RWPE2 (cell line): ENCODE data around the gene CEP170B.
A peak's percentile ranks its signal among the peaks of the same experiment; 100 is the strongest.
"Not testable (repeated sequence)": the region's sequence is repeated elsewhere in the genome, so short reads cannot be mapped to it uniquely, and the experiment has no call there.

Experiments
- ATAC-seq: fragments of 200-7000 bp; cut with Tn5 transposase; 3 replicates; pipeline ENCODE4 v1.9.1; 2021; ENCODE audit warnings: low read depth
- DNase-seq: peaks from one replicate; pipeline ENCODE4 v3.0.0-alpha.2; 2020; ENCODE audit warnings: low spot score
- H3K27ac ChIP-seq: fragments of 450-650 bp; 2 replicates; pipeline ENCODE4 v1.5.1; 2017; ENCODE audit warnings: mild to moderate bottlenecking; ENCODE audit not compliant: poor library complexity, severe bottlenecking
- H3K27me3 ChIP-seq: fragments of 250-450 bp; sonication (Bioruptor Pico); 2 replicates; pipeline ENCODE4 v1.5.1; 2021; ENCODE audit warnings: mild to moderate bottlenecking, moderate library complexity; ENCODE audit not compliant: insufficient read depth, poor library complexity, severe bottlenecking
- H3K36me3 ChIP-seq: fragments of 250-450 bp; sonication (Bioruptor Pico); 2 replicates; pipeline ENCODE4 v1.5.1; 2020; ENCODE audit warnings: low read depth, mild to moderate bottlenecking, moderate library complexity
- H3K4me1 ChIP-seq: fragments of 250-450 bp; sonication (Bioruptor Pico); 2 replicates; pipeline ENCODE4 v1.5.1; 2021; ENCODE audit warnings: mild to moderate bottlenecking, moderate library complexity; ENCODE audit not compliant: insufficient read depth, poor library complexity, severe bottlenecking
- H3K4me3 ChIP-seq: fragments of 250-450 bp; sonication (Bioruptor Pico); 2 replicates; pipeline ENCODE4 v1.5.1; 2021; ENCODE audit warnings: mild to moderate bottlenecking, moderate library complexity; ENCODE audit not compliant: severe bottlenecking
- H3K9me3 ChIP-seq: fragments of 250-450 bp; sonication (Bioruptor Pico); 2 replicates; pipeline ENCODE4 v1.5.1; 2021; ENCODE audit warnings: mild to moderate bottlenecking, moderate library complexity; ENCODE audit not compliant: severe bottlenecking
- CTCF ChIP-seq: fragments of 450-650 bp; IDR thresholded peaks from one replicate; pipeline ENCODE4 v1.5.1; 2017; ENCODE audit warnings: mild to moderate bottlenecking, moderate library complexity; ENCODE audit not compliant: poor library complexity, severe bottlenecking

The CEP170B gene

GRCh38 chr14:104830781-104831180, 34.3 kb upstream of the CEP170B start:
- no peak overlapping the region for H3K27ac ChIP-seq
- no peak overlapping the region for H3K4me3 ChIP-seq
- DNase-seq (peak; percentile 29), ATAC-seq (no peak)
- H3K4me1 ChIP-seq: no peaks in the 10 kb centered on the region
- no peak for TF ChIP-seq CTCF
- H3K9me3 ChIP-seq: no peaks in the 10 kb centered on the region
- no peaks in the 10 kb centered on the region for H3K36me3 ChIP-seq
- H3K27me3 ChIP-seq: no peaks in the 10 kb centered on the region

- H3K4me3 ChIP-seq, H3K4me1 ChIP-seq, ATAC-seq, H3K36me3 ChIP-seq, H3K9me3 ChIP-seq, H3K27ac ChIP-seq: not testable (repeated sequence)
- peaks cover 36% of the 10 kb centered on the region for H3K27me3 ChIP-seq
- peak; percentile 43 for DNase-seq
These were observed 28.7 kb upstream of the CEP170B start for GRCh38 chr14:104836171-104836935.

GRCh38 chr14:104841730-104842129, 23.3 kb upstream of the CEP170B start:
- peaks cover 88% of the 10 kb centered on the region for H3K27me3 ChIP-seq
- H3K4me1 ChIP-seq: no peaks in the 10 kb centered on the region
- no peak for DNase-seq
- H3K36me3 ChIP-seq: no peaks in the 10 kb centered on the region
- no peaks in the 10 kb centered on the region for H3K9me3 ChIP-seq
- ATAC-seq: no peak
- no peak for TF ChIP-seq CTCF
- H3K27ac ChIP-seq: no peak overlapping the region
- no peak overlapping the region for H3K4me3 ChIP-seq

GRCh38 chr14:104843006-104843405, 22.1 kb upstream of the CEP170B start:
- ATAC-seq (no peak), DNase-seq (peak; percentile 66)
- H3K36me3 ChIP-seq: no peaks in the 10 kb centered on the region
- peaks cover 87% of the 10 kb centered on the region for H3K27me3 ChIP-seq
- H3K27ac ChIP-seq: no peak overlapping the region
- H3K9me3 ChIP-seq: no peaks in the 10 kb centered on the region
- no peak overlapping the region for H3K4me3 ChIP-seq
- TF ChIP-seq CTCF: no peak
- H3K4me1 ChIP-seq: no peaks in the 10 kb centered on the region

DNA sequence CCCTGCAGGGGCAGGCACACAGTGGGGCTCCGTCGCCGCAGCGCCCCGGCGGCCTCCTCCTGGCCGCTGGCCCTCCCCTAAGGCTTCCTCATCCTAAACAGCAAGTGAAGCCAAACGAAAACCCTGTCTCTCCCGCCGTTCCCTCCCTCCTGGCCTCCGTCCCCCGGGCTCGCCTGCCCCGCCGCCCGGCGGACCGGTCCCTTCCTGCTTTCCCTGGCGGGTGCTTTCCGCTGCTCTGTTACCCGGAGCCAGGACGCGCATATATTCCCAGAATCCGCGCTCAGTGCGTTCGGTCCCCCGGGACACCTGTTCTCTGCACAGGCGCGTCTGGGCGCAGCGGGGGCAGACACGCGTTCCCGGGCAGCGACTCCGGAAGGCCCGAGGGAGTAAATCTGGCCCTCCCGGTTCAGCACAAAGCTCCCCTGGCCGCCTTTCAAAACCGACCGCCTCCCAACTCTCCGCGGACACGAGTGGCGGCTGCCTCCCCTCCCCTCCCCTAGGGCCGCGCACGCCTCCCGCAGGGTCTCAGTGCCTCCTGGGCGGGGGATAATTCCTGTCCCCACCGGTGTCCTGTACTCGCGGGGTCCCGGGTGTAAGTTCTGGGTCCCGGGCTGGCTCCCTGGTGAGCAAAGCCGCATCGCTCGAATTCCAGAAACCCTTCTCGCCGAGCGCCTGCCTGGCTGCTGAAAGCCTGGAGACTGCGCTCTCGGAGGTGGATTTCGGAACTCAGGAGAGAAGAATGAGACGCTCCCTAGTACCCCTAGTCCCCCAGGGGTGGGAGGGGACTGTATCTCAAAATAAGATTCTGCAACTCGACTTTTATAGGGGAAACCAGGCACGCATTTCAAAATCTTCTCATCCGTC, 21.4 kb upstream of the CEP170B start:
- Histone ChIP-seq H3K4me3 (no peak overlapping the region), H3K36me3 (no peaks in the 10 kb centered on the region), H3K27ac (no peak overlapping the region), H3K4me1 (no peaks in the 10 kb centered on the region), H3K27me3 (peaks cover 81% of the 10 kb centered on the region), H3K9me3 (no peaks in the 10 kb centered on the region)
- TF ChIP-seq CTCF: no peak
- peak; percentile 56 for ATAC-seq
- peak; percentile 65 for DNase-seq
